Cardiac fibroblast (primary cell): ENCODE results near the gene AP3M1.

Experiments
- DNase-seq, 2 donors: peaks; one replicate each; pipeline versions ENCODE4 v3.0.0 to v3.0.0-alpha.2; 2010; ENCODE audit warnings: low read depth in 2 of 2
- H3K4me3 ChIP-seq, 2 donors: replicated peaks in 1 of 2; 1 replicate in 1 of 2; 2 replicates in 1 of 2; pipeline ENCODE4 v1.5.1; 2011; ENCODE audit warnings: low read depth in 2 of 2, low read length in 2 of 2, mild to moderate bottlenecking in 2 of 2, moderate library complexity in 1 of 2
- TF ChIP-seq, protein P1 (sequence below): IDR thresholded peaks from one replicate; pipeline ENCODE4 v1.5.1; 2011; ENCODE audit warnings: low read depth, mild to moderate bottlenecking, low read length, inconsistent platforms

AP3M1 gene

GRCh38 chr10:74133923-74134820, 16.5 kb downstream of the AP3M1 start:
- no peak overlapping the region for H3K4me3 ChIP-seq
- TF ChIP-seq, protein P1, sequence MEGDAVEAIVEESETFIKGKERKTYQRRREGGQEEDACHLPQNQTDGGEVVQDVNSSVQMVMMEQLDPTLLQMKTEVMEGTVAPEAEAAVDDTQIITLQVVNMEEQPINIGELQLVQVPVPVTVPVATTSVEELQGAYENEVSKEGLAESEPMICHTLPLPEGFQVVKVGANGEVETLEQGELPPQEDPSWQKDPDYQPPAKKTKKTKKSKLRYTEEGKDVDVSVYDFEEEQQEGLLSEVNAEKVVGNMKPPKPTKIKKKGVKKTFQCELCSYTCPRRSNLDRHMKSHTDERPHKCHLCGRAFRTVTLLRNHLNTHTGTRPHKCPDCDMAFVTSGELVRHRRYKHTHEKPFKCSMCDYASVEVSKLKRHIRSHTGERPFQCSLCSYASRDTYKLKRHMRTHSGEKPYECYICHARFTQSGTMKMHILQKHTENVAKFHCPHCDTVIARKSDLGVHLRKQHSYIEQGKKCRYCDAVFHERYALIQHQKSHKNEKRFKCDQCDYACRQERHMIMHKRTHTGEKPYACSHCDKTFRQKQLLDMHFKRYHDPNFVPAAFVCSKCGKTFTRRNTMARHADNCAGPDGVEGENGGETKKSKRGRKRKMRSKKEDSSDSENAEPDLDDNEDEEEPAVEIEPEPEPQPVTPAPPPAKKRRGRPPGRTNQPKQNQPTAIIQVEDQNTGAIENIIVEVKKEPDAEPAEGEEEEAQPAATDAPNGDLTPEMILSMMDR, result no peak
- no peak for DNase-seq

GRCh38 chr10:74123081-74123480, 27.5 kb downstream of the AP3M1 start:
- no peak for DNase-seq
- no peak overlapping the region for H3K4me3 ChIP-seq
- TF ChIP-seq, protein P1, result no peak

GRCh38 chr10:74122060-74122459, 28.6 kb downstream of the AP3M1 start:
- DNase-seq, result no peak
- no peak overlapping the region for H3K4me3 ChIP-seq
- TF ChIP-seq, protein P1, result no peak

GRCh38 chr10:74121368-74121767, 29.3 kb downstream of the AP3M1 start:
- H3K4me3 ChIP-seq, result no peak overlapping the region
- TF ChIP-seq, protein P1, result no peak
- no peak for DNase-seq

- TF ChIP-seq, protein P1, result no peak
- DNase-seq, result no peak
- H3K4me3 ChIP-seq, result no peak overlapping the region
Observed at GRCh38 chr10:74120911-74121310, 29.7 kb downstream of the AP3M1 start.

DNA sequence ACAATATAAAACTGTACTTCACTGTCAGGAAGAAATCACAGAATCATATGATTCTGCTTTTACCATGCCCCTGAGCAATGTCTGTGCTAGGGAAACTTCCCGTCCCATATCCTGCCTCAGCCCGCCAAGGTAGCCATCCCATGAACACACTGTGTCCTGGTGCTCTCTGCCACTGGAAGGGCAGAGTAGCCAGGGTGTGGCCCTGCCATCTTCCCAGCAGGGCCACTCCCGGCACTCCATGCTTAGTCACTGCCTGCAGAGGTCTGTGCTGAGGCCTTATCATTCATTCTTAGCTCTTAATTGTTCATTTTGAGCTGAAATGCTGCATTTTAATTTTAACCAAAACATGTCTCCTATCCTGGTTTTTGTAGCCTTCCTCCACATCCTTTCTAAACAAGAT, 31.8 kb downstream of the AP3M1 start:
- DNase-seq, result peak in 1 of 2 donors; percentile 31
- H3K4me3 ChIP-seq, result no peak overlapping the region
- TF ChIP-seq, protein P1, result no peak
